Gastrocnemius medialis (tissue), 4 donors: ENCODE results near the gene LYPD1. TPM values are rescaled to one million over a fixed set of nuclear protein-coding genes. Genes with fewer than 3 reads are reported as not detected.

Experiments
- ATAC-seq, 2 donors: fragments of 150-250 bp; one replicate each; pipeline ENCODE4 v1.9.1; 2016
- DNase-seq, 2 donors: peaks; one replicate each; pipeline ENCODE4 v3.0.0-alpha.2; 2019
- H3K27ac ChIP-seq, 4 donors: fragments of 200-600 bp; sonication (generic); 1 replicate in 1 of 4; 2 replicates in 3 of 4; pipeline ENCODE4 v1.5.1; 2016 to 2018; ENCODE audit warnings: mild to moderate bottlenecking in 2 of 4, moderate library complexity in 1 of 4
- H3K27me3 ChIP-seq, 3 donors: fragments of 200-600 bp; sonication (generic) in 2 of 3; 1 replicate in 1 of 3; 2 replicates in 2 of 3; pipeline versions ENCODE4 v1.5.1 to v1.6.0; 2016 to 2019; ENCODE audit warnings: mild to moderate bottlenecking in 1 of 3, moderate library complexity in 1 of 3
- H3K36me3 ChIP-seq, 2 donors: fragments of 200-600 bp; sonication (generic) in 1 of 2; one replicate each; pipeline ENCODE4 v1.5.1; 2017 to 2018
- H3K4me1 ChIP-seq, 2 donors: fragments of 200-600 bp; sonication (generic) in 1 of 2; one replicate each; pipeline ENCODE4 v1.5.1; 2016 to 2017; ENCODE audit warnings: mild to moderate bottlenecking in 2 of 2
- H3K4me3 ChIP-seq, 4 donors: fragments of 200-600 bp; sonication (generic) in 3 of 4; 1 replicate in 1 of 4; 2 replicates in 3 of 4; pipeline ENCODE4 v1.5.1; 2016 to 2019; ENCODE audit warnings: mild to moderate bottlenecking in 2 of 4
- H3K9me3 ChIP-seq, 3 donors: fragments of 200-600 bp; sonication (generic) in 2 of 3; 1 replicate in 1 of 3; 2 replicates in 2 of 3; pipeline ENCODE4 v1.5.1; 2016 to 2019
- POLR2A ChIP-seq, 2 donors: fragments of 450-650 bp; IDR thresholded peaks; one replicate each; pipeline ENCODE4 v1.6.1; 2017; ENCODE audit warnings: antibody characterized with exemption in 2 of 2, mild to moderate bottlenecking in 2 of 2, moderate library complexity in 2 of 2
- in situ Hi-C, 4 donors: fragments of 200-750 bp; cut with MboI; loops; one replicate each; pipeline versions ENCODE4 v1.15.0 to v1.8.0; 2017; ENCODE audit warnings: low sequenced_read_pairs in 4 of 4
- intact Hi-C: fragments of 100-400 bp; cut with DNase I; formaldehyde crosslinking; loops from one replicate; pipeline ENCODE4 v1.15.1; 2023; ENCODE audit warnings: low total_unique reads
- total RNA-seq, 4 donors: library from RNA; depleted of rRNA; stranded (reverse); fragments of >200 nt; gene quantifications; one replicate each; pipeline versions ENCODE4 v1.1.0 to v1.2.3, GENCODE V29; 2016
- TF ChIP-seq, protein P1 (sequence below), 5 experiments: fragments of 450-650 bp in 3 of 5; fragments of 200-600 bp in 2 of 5; sonication (generic) in 2 of 5; IDR thresholded peaks in 4 of 5; conservative IDR thresholded peaks in 1 of 5; 1 replicate in 4 of 5; 2 replicates in 1 of 5; pipeline ENCODE4 v1.5.1; 2016 to 2019; ENCODE audit warnings: antibody characterized with exemption in 5 of 5, mild to moderate bottlenecking in 3 of 5, moderate library complexity in 3 of 5

The LYPD1 gene
- total RNA-seq, 4 donors from 2014 or later, result 0.24 to 0.34 TPM; not detected in 2

DNA sequence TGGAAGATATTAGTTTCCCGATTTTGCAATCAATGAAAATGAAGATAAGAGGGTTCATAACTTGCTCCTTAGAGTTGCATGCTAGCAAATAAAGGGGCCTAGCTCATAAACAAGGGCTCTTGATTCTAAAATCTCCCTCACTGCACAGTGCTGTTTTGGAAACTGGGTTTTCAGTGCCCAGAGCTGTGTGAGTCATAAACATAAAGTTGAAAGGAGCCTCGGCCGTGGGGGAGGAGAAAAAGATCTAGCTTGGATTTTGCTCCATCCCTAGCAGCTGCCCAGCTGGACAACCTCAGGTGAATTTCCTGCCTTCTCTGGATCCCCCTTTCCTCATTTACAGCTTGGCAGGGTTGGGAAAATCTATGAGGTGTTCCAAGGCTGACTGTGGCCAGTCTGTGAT lies 42.5 kb downstream of the LYPD1 start:
- Histone ChIP-seq H3K4me3 (no peak overlapping the region), H3K4me1 (no peaks in the 10 kb centered on the region), H3K27ac (no peak overlapping the region), H3K36me3 (no peaks in the 10 kb centered on the region), H3K9me3 (no peaks in the 10 kb centered on the region), H3K27me3 (no peaks in the 10 kb centered on the region)
- DNase-seq, result no peak
- intact Hi-C loops (no loop called here), in situ Hi-C loops (no loop called here)
- no peak for ATAC-seq
- no peak for TF ChIP-seq POLR2A (IDR thresholded peaks at IDR 0.05)
- TF ChIP-seq, protein P1, sequence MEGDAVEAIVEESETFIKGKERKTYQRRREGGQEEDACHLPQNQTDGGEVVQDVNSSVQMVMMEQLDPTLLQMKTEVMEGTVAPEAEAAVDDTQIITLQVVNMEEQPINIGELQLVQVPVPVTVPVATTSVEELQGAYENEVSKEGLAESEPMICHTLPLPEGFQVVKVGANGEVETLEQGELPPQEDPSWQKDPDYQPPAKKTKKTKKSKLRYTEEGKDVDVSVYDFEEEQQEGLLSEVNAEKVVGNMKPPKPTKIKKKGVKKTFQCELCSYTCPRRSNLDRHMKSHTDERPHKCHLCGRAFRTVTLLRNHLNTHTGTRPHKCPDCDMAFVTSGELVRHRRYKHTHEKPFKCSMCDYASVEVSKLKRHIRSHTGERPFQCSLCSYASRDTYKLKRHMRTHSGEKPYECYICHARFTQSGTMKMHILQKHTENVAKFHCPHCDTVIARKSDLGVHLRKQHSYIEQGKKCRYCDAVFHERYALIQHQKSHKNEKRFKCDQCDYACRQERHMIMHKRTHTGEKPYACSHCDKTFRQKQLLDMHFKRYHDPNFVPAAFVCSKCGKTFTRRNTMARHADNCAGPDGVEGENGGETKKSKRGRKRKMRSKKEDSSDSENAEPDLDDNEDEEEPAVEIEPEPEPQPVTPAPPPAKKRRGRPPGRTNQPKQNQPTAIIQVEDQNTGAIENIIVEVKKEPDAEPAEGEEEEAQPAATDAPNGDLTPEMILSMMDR (IDR thresholded peaks at IDR 0.05 in 4 of 5, conservative IDR thresholded peaks at IDR 0.05 in 1 of 5), result no peak

DNA sequence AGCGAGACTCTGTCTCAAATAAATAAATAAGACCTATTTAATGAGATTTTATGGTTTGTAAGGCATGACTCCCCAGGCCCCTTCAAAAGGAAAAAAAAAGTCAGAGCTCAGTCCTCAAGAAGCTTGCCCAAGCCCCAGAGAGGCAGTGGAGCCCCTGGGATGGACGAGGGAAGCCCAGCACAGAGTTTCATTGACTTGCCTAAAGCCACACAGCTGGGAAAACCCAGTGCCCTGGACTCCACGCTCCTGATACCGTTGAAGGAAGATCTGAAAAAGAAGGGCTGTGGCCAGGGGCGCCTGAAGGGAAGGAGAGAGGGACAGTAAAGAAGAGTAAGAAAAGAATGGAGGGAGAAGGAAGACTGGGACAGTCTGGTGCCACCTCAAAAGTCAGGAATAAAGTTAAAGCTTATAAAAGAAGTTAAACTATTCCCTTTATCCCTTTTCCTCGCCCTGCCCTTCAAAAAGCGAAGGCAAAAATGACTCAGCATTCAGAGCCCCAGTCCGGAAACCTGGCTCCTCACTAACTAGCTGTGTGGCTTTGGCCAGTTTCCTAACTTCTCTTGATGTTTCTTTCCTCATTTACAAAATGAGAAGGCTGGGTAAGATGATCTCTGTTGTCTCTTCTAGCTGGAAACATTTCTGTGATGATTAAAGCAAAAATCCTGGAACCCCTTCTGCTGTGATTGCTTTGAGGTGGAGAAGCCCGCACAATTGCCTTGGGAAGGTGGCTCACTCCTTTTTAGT lies 46.7 kb downstream of the LYPD1 start:
- DNase-seq, result no peak
- intact Hi-C loops, result no loop called here
- H3K27ac ChIP-seq, result no peak overlapping the region
- H3K27me3 ChIP-seq, result peaks cover 0 to 4% (median 0%) of the 10 kb centered on the region in 3 donors
- no peak overlapping the region for H3K4me3 ChIP-seq
- H3K4me1 ChIP-seq, result no peaks in the 10 kb centered on the region
- H3K9me3 ChIP-seq, result no peaks in the 10 kb centered on the region
- in situ Hi-C loops, result no loop called here
- no peak for TF ChIP-seq POLR2A (IDR thresholded peaks at IDR 0.05)
- TF ChIP-seq, protein P1 (IDR thresholded peaks at IDR 0.05 in 4 of 5, conservative IDR thresholded peaks at IDR 0.05 in 1 of 5), result no peak
- ATAC-seq, result no peak
- H3K36me3 ChIP-seq, result no peaks in the 10 kb centered on the region

DNA sequence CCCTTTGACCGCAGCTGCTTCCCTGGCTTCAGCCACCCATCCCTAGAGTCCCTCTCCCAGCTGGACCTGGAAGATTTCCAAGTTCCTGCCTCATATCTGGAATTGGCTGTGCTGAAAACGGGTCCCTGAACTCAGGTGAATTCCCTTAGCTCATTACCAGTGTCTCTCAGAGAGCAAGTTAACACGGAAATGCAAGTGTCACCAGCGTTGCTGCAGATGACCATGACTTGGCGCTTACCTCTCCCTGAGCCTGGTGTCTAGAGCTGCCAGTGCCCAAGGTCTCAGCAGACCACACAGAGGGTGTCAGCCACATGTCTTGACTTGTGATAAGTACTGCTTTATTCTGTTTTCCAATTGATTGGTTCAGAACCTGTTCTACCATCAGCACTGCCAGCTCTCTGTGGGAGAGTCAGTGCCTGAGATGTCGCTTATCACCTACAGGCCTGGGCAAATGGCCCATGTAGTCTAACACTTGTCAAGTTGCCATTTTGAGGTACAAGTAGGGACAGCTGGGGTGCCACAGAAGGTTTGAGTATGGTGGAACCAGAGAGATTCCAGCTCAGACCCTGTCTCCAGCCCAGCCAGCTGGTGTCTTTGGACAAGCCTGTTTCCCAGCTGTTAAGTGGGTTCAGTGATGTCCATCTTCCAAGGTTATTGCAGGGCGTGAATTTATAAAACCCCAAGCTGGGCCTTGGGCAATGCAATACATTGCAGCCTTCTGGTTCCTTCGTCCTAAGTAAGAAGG lies 48.7 kb downstream of the LYPD1 start:
- no peaks in the 10 kb centered on the region for H3K4me1 ChIP-seq
- intact Hi-C loops (no loop called here), in situ Hi-C loops (no loop called here)
- H3K4me3 ChIP-seq, result no peak overlapping the region
- TF ChIP-seq, protein P1 (IDR thresholded peaks at IDR 0.05 in 4 of 5, conservative IDR thresholded peaks at IDR 0.05 in 1 of 5), result no peak
- no peak for TF ChIP-seq POLR2A (IDR thresholded peaks at IDR 0.05)
- H3K36me3 ChIP-seq, result no peaks in the 10 kb centered on the region
- H3K9me3 ChIP-seq, result no peaks in the 10 kb centered on the region
- H3K27me3 ChIP-seq, result peaks cover 0 to 4% (median 0%) of the 10 kb centered on the region in 3 donors
- DNase-seq (no peak), ATAC-seq (no peak)
- H3K27ac ChIP-seq, result no peak overlapping the region

DNA sequence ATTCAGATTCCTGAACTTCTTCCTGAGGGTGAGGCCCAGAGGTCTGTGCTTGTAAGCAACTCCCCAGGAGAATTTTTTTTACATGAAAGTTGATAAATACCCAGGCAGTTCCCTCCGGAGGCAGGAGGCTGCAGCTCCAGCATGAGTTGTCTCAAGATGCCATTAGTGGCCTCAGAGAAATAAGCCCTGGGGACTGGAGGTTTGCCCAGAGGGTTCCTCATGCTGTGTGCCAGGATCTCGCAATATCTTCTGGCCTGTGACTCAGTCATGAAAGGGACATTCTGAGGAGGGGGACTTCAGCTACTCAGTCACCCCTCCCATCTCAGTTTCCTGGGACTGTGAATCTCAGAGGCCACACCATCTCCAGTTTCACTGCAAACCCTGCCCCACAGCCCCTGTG lies 49.9 kb downstream of the LYPD1 start:
- no peaks in the 10 kb centered on the region for H3K9me3 ChIP-seq
- no peaks in the 10 kb centered on the region for H3K4me1 ChIP-seq
- no peak overlapping the region for H3K27ac ChIP-seq
- intact Hi-C loops (no loop called here), in situ Hi-C loops (no loop called here)
- peaks cover 0 to 4% (median 0%) of the 10 kb centered on the region in 3 donors for H3K27me3 ChIP-seq
- H3K4me3 ChIP-seq, result no peak overlapping the region
- H3K36me3 ChIP-seq, result no peaks in the 10 kb centered on the region
- DNase-seq, result no peak
- no peak for ATAC-seq
- no peak for TF ChIP-seq POLR2A (IDR thresholded peaks at IDR 0.05)
- TF ChIP-seq, protein P1 (IDR thresholded peaks at IDR 0.05 in 4 of 5, conservative IDR thresholded peaks at IDR 0.05 in 1 of 5), result no peak
